GF-D8 (cell line): ENCODE measurements around the gene DEPDC5.
"Not testable (repeated sequence)": the region's sequence is repeated elsewhere in the genome, so short reads cannot be mapped to it uniquely, and the experiment has no call there.

Experiments used
- DNase-seq: peaks from one replicate; lab custom pipeline; 2025; lab: John Stamatoyannopoulos, UW

Gene DEPDC5

GRCh38 chr22:31749636-31750364 lies 4.0 kb upstream of the DEPDC5 start, which contains the start of gene PRR14L:
Gene PRR14L, minus strand, starts transcription at chr22:31750132. Its CDS starts 11,272 bp downstream, at chr22:31738860.
- peak; percentile 91 for DNase-seq

- DNase-seq: no peak
These were observed 3.2 kb upstream of the DEPDC5 start for GRCh38 chr22:31750365-31751284.

GRCh38 chr22:31752096-31752847 lies 1.5 kb upstream of the DEPDC5 start:
- no peak for DNase-seq

DNA sequence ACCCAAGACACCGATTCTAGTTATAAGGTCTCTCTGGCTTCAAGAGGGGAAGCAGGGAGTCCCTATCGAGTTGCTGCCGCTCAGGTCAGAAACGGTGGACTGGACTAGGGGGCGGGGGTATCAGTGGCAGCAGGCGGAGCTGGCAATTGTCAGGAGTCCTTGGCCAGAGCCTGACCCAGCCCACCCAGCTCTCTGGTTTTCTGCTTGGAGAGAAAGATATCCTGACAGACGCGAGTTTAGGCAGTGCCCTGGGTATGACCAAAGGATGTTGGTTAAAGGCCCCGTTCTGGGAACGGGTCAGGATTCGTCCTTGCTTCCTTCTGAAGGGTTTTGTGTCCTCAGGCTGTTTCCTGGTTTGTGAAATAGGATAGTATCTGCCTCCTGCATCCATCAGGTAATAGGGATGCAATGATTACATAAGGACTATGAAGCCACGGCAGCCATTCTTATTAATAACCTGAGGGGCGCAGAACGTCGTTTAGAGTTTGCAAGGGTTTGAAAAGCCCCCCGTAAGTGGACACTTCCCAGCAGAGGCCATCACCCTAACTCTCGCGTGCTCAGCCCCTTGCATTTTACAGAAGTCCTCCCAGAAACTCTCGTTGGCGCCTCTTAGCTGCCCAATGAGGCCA lies 700 bp upstream of the DEPDC5 start:
- peak; percentile 67 for DNase-seq

- no peak for DNase-seq
These were observed 994 bp downstream of the DEPDC5 start for GRCh38 chr22:31754813-31755212.

DNA sequence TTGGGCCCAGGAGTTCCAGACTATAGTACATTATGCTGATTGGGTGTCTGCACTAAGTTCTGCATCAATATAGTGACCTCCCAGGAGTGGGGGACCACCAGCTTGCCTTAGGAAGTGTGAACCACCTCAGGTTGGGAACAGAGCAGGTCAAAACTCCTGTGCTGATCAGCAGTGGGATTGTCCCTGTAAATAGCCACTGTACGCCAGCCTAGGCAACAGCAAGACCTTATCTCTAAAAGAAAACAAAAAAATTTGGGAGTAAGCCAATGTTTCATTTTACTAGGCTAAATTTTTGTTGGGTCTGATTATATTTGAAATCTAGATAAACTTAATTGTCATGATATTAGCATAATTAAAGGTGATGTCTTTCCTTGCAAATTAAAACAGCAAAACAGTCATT lies 3.4 kb downstream of the DEPDC5 start:
- no peak for DNase-seq

DNA sequence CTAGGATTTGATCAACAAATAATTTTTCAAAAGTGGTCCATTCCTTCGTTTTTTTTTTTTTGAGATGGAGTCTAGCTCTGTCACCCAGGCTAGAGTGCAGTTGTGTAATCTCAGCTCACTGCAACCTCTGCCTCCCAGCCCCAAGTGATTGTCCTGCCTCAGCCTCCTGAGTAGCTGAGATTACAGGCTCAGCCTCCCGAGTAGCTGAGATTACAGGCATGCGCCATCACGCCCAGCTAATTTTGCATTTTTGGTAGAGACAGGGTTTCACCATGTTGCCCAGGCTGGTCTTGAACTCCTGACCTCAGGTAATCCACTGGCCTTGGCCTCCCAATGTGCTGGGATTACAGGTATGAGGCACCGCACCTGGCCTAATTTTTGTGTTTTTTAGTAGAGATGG lies 5.0 kb downstream of the DEPDC5 start:
- DNase-seq: not testable (repeated sequence)

GRCh38 chr22:31764785-31765184 lies 11.0 kb downstream of the DEPDC5 start:
- no peak for DNase-seq

- no peak for DNase-seq
These were observed 14.7 kb downstream of the DEPDC5 start for GRCh38 chr22:31768422-31769059.

DNA sequence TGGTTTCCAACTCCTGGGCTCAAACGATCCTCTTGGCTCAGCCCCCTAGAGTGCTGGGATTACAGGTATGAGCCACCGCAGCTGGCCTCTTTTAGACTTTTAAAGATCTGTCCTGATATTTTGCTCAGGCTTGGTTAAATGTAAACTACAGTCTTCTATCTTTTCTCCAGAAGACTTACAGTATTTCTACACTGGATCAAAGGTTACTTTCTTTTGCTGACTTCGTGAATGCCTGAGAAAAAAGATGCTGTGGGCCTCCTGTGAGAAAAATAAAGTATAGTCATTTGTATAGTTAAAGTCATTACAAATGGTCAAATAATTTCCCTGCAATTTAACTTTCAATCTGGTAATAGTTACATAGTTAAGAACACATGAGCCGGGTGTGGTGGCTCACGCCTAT lies 19.6 kb downstream of the DEPDC5 start:
- no peak for DNase-seq

- DNase-seq: no peak
These were observed 22.4 kb downstream of the DEPDC5 start for GRCh38 chr22:31776231-31776630.

GRCh38 chr22:31789803-31790202 lies 36.0 kb downstream of the DEPDC5 start:
- no peak for DNase-seq

GRCh38 chr22:31790240-31790639 lies 36.4 kb downstream of the DEPDC5 start:
- no peak for DNase-seq

DNA sequence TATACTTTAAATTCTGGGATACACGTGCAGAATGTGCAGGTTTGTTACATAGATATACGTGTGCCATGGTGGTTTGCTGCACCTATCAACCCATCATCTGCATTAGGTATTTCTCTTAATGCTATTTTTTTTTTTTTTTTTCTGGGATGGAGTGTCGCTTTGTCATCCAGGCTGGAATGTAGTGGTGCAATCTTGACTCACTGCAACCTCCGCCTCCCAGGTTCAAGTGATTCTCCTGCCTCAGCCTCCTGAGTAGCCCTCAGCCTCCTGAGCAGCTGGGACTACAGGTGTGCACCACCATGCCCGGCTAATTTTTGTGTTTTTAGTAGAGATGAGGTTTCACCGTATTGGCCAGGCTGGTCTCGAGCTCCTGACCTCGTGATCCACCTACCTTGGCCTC lies 45.5 kb downstream of the DEPDC5 start:
- not testable (repeated sequence) for DNase-seq

- DNase-seq: no peak
These were observed 46.2 kb downstream of the DEPDC5 start for GRCh38 chr22:31800065-31800464.

- DNase-seq: not testable (repeated sequence)
These were observed 47.0 kb downstream of the DEPDC5 start for GRCh38 chr22:31800861-31801260.

GRCh38 chr22:31802575-31802974 lies 48.8 kb downstream of the DEPDC5 start:
- no peak for DNase-seq

GRCh38 chr22:31806751-31807150 lies 52.9 kb downstream of the DEPDC5 start:
- no peak for DNase-seq

DNA sequence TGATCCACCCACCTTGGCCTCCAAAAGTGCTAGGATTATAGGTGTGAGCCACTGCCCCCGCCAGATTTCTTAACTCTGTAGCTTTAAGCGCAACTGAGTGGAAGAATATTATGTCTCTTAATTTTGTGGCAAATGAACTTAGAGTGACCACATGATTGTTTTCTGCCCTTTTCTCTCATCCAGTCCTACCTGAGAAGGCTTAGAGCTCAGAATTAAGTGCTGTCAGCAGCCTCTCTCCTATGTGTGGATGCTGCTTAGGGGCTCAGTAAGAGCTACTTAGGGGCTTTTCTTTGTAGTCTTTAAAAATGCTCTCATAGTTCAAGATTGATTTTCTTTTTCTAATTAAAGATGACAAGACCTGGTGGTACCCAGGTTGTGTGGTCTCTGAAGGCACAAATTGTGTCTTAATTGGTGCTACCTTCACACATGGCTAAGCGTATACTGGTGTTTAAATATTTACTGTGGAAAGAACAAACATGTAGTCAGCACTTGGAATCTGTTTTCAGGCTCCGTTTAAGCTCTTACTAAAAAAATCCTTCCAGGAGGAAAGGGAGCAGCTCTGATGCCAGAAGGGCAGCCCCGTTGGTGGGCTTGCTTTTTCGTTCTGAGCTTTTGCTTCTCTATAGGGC lies 59.3 kb downstream of the DEPDC5 start:
- DNase-seq: no peak

GRCh38 chr22:31813898-31814297 lies 60.1 kb downstream of the DEPDC5 start:
- not testable (repeated sequence) for DNase-seq

DNA sequence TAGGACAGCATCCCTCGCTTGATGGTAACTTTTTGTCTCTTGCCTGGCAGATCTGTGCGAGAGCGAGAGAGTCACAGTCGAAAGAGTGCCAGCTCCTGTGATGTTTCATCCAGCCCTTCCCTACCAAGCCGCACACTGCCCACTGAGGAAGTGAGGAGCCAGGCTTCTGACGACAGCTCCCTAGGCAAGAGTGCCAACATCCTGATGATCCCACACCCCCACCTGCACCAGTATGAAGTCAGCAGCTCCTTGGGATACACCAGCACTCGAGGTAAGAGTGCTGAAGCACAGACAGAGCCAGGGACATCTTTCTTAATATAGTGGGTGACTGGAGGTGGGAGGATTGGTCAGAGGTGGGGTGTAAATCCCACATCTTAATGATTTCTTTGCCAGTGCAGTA lies 61.1 kb downstream of the DEPDC5 start:
- no peak for DNase-seq
